Activated effector memory CD4-positive, alpha-beta T cell treated with Interleukin-2 at 50 U/mL for 16 hours (primary cell): ENCODE results near the gene LRRK1.
A peak's percentile ranks its signal among the peaks of the same experiment; 100 is the strongest.

Experiments
- DNase-seq: peaks from one replicate; pipeline ENCODE4 v3.0.0-alpha.2; 2020

Gene LRRK1

GRCh38 chr15:100918690-100919480, at the start of gene LRRK1:
LRRK1 (plus strand) TSS chr15:100919357; CDS start chr15:100924633, 5,276 bp downstream.
- DNase-seq: no peak

GRCh38 chr15:100873029-100873677, 46.0 kb upstream of the LRRK1 start:
- DNase-seq: peak; percentile 10

- no peak for DNase-seq
Measured at GRCh38 chr15:100875495-100875894, 43.7 kb upstream of the LRRK1 start.

- DNase-seq: no peak
Measured at GRCh38 chr15:100875976-100876375, 43.2 kb upstream of the LRRK1 start.

- DNase-seq: no peak
Measured at GRCh38 chr15:100877551-100877950, 41.6 kb upstream of the LRRK1 start.

- DNase-seq: no peak
Measured at GRCh38 chr15:100878130-100878529, 41.0 kb upstream of the LRRK1 start.

GRCh38 chr15:100878648-100879047, 40.5 kb upstream of the LRRK1 start:
- DNase-seq: no peak

GRCh38 chr15:100879061-100879463, 40.1 kb upstream of the LRRK1 start:
- no peak for DNase-seq

- DNase-seq: no peak
Measured at GRCh38 chr15:100879464-100880138, 39.6 kb upstream of the LRRK1 start, which contains the start of gene ALDH1A3. ALDH1A3 (plus strand) TSS chr15:100879831; CDS start chr15:100879908, 77 bp downstream.

- no peak for DNase-seq
Measured at GRCh38 chr15:100880139-100880896, 38.8 kb upstream of the LRRK1 start.

- DNase-seq: no peak
Measured at GRCh38 chr15:100880897-100881242, 38.3 kb upstream of the LRRK1 start.

GRCh38 chr15:100881573-100882336, 37.4 kb upstream of the LRRK1 start:
- DNase-seq: no peak

- DNase-seq: no peak
Measured at GRCh38 chr15:100885116-100885515, 34.0 kb upstream of the LRRK1 start.

GRCh38 chr15:100885811-100886210, 33.3 kb upstream of the LRRK1 start:
- no peak for DNase-seq

GRCh38 chr15:100887211-100887913, 31.8 kb upstream of the LRRK1 start:
- no peak for DNase-seq

- DNase-seq: no peak
Measured at GRCh38 chr15:100889385-100890050, 29.6 kb upstream of the LRRK1 start.

GRCh38 chr15:100890051-100890720, 29.0 kb upstream of the LRRK1 start:
- DNase-seq: no peak

- no peak for DNase-seq
Measured at GRCh38 chr15:100890850-100891249, 28.3 kb upstream of the LRRK1 start.

- DNase-seq: no peak
Measured at GRCh38 chr15:100891307-100892012, 27.7 kb upstream of the LRRK1 start.

- no peak for DNase-seq
Measured at GRCh38 chr15:100892013-100892355, 27.2 kb upstream of the LRRK1 start.
